Gastrocnemius medialis (tissue), 4 donors: ENCODE results near the gene CIROP.
A peak's percentile ranks its signal among the peaks of the same experiment; 100 is the strongest.

Experiments
- POLR2A ChIP-seq, 2 donors: fragments of 450-650 bp; IDR thresholded peaks; one replicate each; pipeline ENCODE4 v1.6.1; 2017; ENCODE audit warnings: antibody characterized with exemption in 2 of 2, mild to moderate bottlenecking in 2 of 2, moderate library complexity in 2 of 2
- TF ChIP-seq, protein P1 (sequence below), 5 experiments: fragments of 450-650 bp in 3 of 5; fragments of 200-600 bp in 2 of 5; sonication (generic) in 2 of 5; IDR thresholded peaks in 4 of 5; conservative IDR thresholded peaks in 1 of 5; 1 replicate in 4 of 5; 2 replicates in 1 of 5; pipeline ENCODE4 v1.5.1; 2016 to 2019; ENCODE audit warnings: antibody characterized with exemption in 5 of 5, mild to moderate bottlenecking in 3 of 5, moderate library complexity in 3 of 5

DNA sequence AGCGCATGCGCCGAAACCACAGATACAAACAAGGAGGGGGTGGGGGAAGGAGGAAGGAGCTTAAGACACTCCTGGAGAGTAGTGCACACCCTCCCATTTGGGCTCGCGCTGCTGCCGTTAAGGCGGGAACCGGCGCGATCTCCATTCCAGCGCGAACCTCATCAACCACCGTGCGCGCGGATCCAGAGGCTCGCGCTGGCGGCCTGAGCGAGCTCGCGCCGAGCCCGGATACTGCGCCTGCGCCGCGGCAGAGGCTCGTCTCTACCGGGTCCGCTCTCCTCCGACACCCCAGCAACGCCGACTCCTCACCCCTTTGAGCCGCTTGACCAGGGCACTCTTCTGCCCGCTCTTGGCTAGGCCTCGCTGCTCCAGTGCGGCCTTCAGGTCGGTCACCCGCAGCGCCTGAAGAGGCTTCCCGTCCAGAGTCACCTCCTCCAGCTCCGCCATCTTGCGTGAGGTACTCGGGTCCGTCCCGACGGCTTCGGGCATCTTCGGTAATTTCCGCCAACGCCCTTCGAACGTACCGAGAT, 10.1 kb downstream of the CIROP start, which contains the start of gene ACIN1:
- TF ChIP-seq, protein P1, sequence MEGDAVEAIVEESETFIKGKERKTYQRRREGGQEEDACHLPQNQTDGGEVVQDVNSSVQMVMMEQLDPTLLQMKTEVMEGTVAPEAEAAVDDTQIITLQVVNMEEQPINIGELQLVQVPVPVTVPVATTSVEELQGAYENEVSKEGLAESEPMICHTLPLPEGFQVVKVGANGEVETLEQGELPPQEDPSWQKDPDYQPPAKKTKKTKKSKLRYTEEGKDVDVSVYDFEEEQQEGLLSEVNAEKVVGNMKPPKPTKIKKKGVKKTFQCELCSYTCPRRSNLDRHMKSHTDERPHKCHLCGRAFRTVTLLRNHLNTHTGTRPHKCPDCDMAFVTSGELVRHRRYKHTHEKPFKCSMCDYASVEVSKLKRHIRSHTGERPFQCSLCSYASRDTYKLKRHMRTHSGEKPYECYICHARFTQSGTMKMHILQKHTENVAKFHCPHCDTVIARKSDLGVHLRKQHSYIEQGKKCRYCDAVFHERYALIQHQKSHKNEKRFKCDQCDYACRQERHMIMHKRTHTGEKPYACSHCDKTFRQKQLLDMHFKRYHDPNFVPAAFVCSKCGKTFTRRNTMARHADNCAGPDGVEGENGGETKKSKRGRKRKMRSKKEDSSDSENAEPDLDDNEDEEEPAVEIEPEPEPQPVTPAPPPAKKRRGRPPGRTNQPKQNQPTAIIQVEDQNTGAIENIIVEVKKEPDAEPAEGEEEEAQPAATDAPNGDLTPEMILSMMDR (IDR thresholded peaks at IDR 0.05 in 4 of 5, conservative IDR thresholded peaks at IDR 0.05 in 1 of 5) = peak in 1 of 5 experiments; percentile 8
- peak; percentile 63 to 83 for TF ChIP-seq POLR2A (IDR thresholded peaks at IDR 0.05)
